Neural progenitor cell (in vitro differentiated cells): ENCODE results near the gene ZNF415. TPM values are rescaled to one million over a fixed set of nuclear protein-coding genes. Genes with fewer than 3 reads are reported as not detected.

Source experiments
- DNase-seq: peaks from one replicate; pipeline ENCODE4 v3.0.0-alpha.2; 2016; ENCODE audit warnings: low spot score
- H2AFZ ChIP-seq: fragments of 200-600 bp; sonication (generic); replicated peaks from 2 replicates; pipeline ENCODE4 v1.6.1; 2016; ENCODE audit warnings: antibody characterized with exemption
- H3F3A ChIP-seq: fragments of 200-600 bp; sonication (generic); 2 replicates; pipeline ENCODE4 v1.6.1; 2016; ENCODE audit warnings: antibody characterized with exemption, low read depth
- H3K27ac ChIP-seq: fragments of 200-600 bp; sonication (generic); 2 replicates; pipeline ENCODE4 v1.5.1; 2016; ENCODE audit warnings: mild to moderate bottlenecking
- H3K27me3 ChIP-seq: fragments of 200-600 bp; sonication (generic); 2 replicates; pipeline ENCODE4 v1.6.1; 2016; ENCODE audit warnings: mild to moderate bottlenecking, moderate library complexity
- H3K36me3 ChIP-seq: fragments of 200-600 bp; sonication (generic); 2 replicates; pipeline ENCODE4 v1.5.1; 2016
- H3K4me1 ChIP-seq: fragments of 200-600 bp; sonication (generic); 2 replicates; pipeline ENCODE4 v1.6.1; 2016; ENCODE audit warnings: mixed run types
- H3K4me2 ChIP-seq: fragments of 200-600 bp; sonication (generic); 2 replicates; pipeline ENCODE4 v1.6.1; 2016
- H3K4me3 ChIP-seq: fragments of 200-600 bp; sonication (generic); 2 replicates; pipeline ENCODE4 v1.5.1; 2016
- H3K79me2 ChIP-seq: fragments of 200-600 bp; sonication (generic); 2 replicates; pipeline ENCODE4 v1.6.1; 2016; ENCODE audit warnings: low read depth
- H3K9ac ChIP-seq: fragments of 200-600 bp; sonication (generic); 2 replicates; pipeline ENCODE4 v1.6.1; 2016
- H3K9me3 ChIP-seq: fragments of 200-600 bp; sonication (generic); 2 replicates; pipeline ENCODE4 v1.5.1; 2016; ENCODE audit warnings: low read depth
- H4K20me1 ChIP-seq: fragments of 200-600 bp; sonication (generic); 2 replicates; pipeline ENCODE4 v1.6.1; 2016; ENCODE audit warnings: low read depth
- H3K27ac Mint-ChIP-seq: 3 replicates; pipeline ENCODE4 v1.8.0; 2021; ENCODE audit warnings: mixed read lengths
- H3K27me3 Mint-ChIP-seq: 2 replicates; pipeline ENCODE4 v1.8.0; 2022; ENCODE audit warnings: low read depth, mild to moderate bottlenecking, inconsistent platforms, moderate library complexity, mixed read lengths; ENCODE audit not compliant: insufficient read depth
- H3K36me3 Mint-ChIP-seq: 3 replicates; pipeline ENCODE4 v1.8.0; 2021; ENCODE audit warnings: mixed read lengths
- H3K4me1 Mint-ChIP-seq: 3 replicates; pipeline ENCODE4 v1.8.0; 2021; ENCODE audit warnings: mixed read lengths
- H3K4me3 Mint-ChIP-seq: 3 replicates; pipeline ENCODE4 v1.8.0; 2021; ENCODE audit warnings: mild to moderate bottlenecking, moderate library complexity, mixed read lengths
- H3K9me3 Mint-ChIP-seq: 3 replicates; pipeline ENCODE4 v1.8.0; 2020; ENCODE audit warnings: mixed read lengths
- CTCF ChIP-seq: fragments of 200-600 bp; sonication (generic); IDR thresholded peaks from 2 replicates; pipeline ENCODE4 v1.5.1; 2017; ENCODE audit warnings: antibody characterized with exemption, mild to moderate bottlenecking
- EZH2 ChIP-seq: fragments of 200-600 bp; sonication (generic); IDR thresholded peaks from 2 replicates; pipeline ENCODE4 v1.6.1; 2017; ENCODE audit warnings: antibody characterized with exemption, mild to moderate bottlenecking, moderate library complexity
- EZH2phosphoT487 ChIP-seq: fragments of 200-600 bp; sonication (generic); IDR thresholded peaks from 2 replicates; pipeline ENCODE4 v1.6.1; 2017; ENCODE audit warnings: antibody characterized with exemption
- total RNA-seq: library from RNA; depleted of rRNA; stranded (reverse); fragments of >200 nt; gene quantifications from 2 replicates; pipeline ENCODE4 v1.2.3, GENCODE V29; 2015; ENCODE audit warnings: low replicate concordance

The ZNF415 gene
- 20.3 and 23.9 TPM in 2 replicates for total RNA-seq

GRCh38 chr19:53132141-53132991, at the start of gene ZNF415:
Gene ZNF415 (minus strand): TSS chr19:53132910. CDS start chr19:53122676, 10,234 bp downstream.
- Mint-ChIP-seq H3K9me3 (peaks cover 43% of the 10 kb centered on the region), H3K4me3 (peak within 1 kb of the TSS; percentile 79), H3K27ac (peak within 1 kb of the TSS; percentile 33), H3K4me1 (peaks cover 5% of the 10 kb centered on the region), H3K36me3 (peaks cover 20% of the 10 kb centered on the region), H3K27me3 (peaks cover 4% of the 10 kb centered on the region)
- H4K20me1 ChIP-seq = peaks cover 4% of the 10 kb centered on the region
- peaks cover 8% of the 10 kb centered on the region for H3F3A ChIP-seq
- no peaks in the 10 kb centered on the region for H3K9me3 ChIP-seq
- no peak within 1 kb of the TSS for H3K9ac ChIP-seq
- H3K4me1 ChIP-seq = peaks cover 23% of the 10 kb centered on the region
- no peak within 1 kb of the TSS for H3K27ac ChIP-seq
- peak within 1 kb of the TSS; percentile 82 for H3K4me2 ChIP-seq
- H3K79me2 ChIP-seq = peaks cover 10% of the 10 kb centered on the region
- DNase-seq = peak; percentile 96
- TF ChIP-seq CTCF (no peak), EZH2phosphoT487 (no peak), EZH2 (no peak)
- H3K36me3 ChIP-seq = no peaks in the 10 kb centered on the region
- H3K27me3 ChIP-seq = no peaks in the 10 kb centered on the region
- H3K4me3 ChIP-seq = peak within 1 kb of the TSS; percentile 55
- H2AFZ ChIP-seq = peak within 1 kb of the TSS; percentile 92

GRCh38 chr19:53182202-53182601, 49.5 kb upstream of the ZNF415 start:
- Mint-ChIP-seq H3K4me3 (no peak overlapping the region), H3K9me3 (peaks cover 41% of the 10 kb centered on the region), H3K27me3 (no peaks in the 10 kb centered on the region), H3K27ac (no peak overlapping the region), H3K36me3 (peaks cover 11% of the 10 kb centered on the region), H3K4me1 (no peaks in the 10 kb centered on the region)
- H3K27me3 ChIP-seq = no peaks in the 10 kb centered on the region
- H3K27ac ChIP-seq = no peak overlapping the region
- H3K9ac ChIP-seq = no peak overlapping the region
- TF ChIP-seq CTCF (no peak), EZH2phosphoT487 (no peak), EZH2 (no peak)
- no peaks in the 10 kb centered on the region for H3F3A ChIP-seq
- no peaks in the 10 kb centered on the region for H3K4me1 ChIP-seq
- H3K36me3 ChIP-seq = peaks cover 7% of the 10 kb centered on the region
- no peak overlapping the region for H2AFZ ChIP-seq
- no peak overlapping the region for H3K4me3 ChIP-seq
- no peak for DNase-seq
- no peaks in the 10 kb centered on the region for H4K20me1 ChIP-seq
- no peaks in the 10 kb centered on the region for H3K79me2 ChIP-seq
- H3K9me3 ChIP-seq = no peaks in the 10 kb centered on the region
- H3K4me2 ChIP-seq = no peak overlapping the region

- H3K9me3 ChIP-seq = no peaks in the 10 kb centered on the region
- H3K79me2 ChIP-seq = no peaks in the 10 kb centered on the region
- H2AFZ ChIP-seq = no peak overlapping the region
- H3K4me1 ChIP-seq = no peaks in the 10 kb centered on the region
- no peaks in the 10 kb centered on the region for H4K20me1 ChIP-seq
- no peak overlapping the region for H3K4me2 ChIP-seq
- H3K27ac ChIP-seq = no peak overlapping the region
- no peak overlapping the region for H3K27ac Mint-ChIP-seq
- H3K36me3 ChIP-seq = peaks cover 7% of the 10 kb centered on the region
- H3K36me3 Mint-ChIP-seq = peaks cover 8% of the 10 kb centered on the region
- peaks cover 46% of the 10 kb centered on the region for H3K9me3 Mint-ChIP-seq
- DNase-seq = no peak
- H3K4me3 ChIP-seq = no peak overlapping the region
- no peak overlapping the region for H3K4me3 Mint-ChIP-seq
- H3K27me3 ChIP-seq = no peaks in the 10 kb centered on the region
- no peaks in the 10 kb centered on the region for H3F3A ChIP-seq
- TF ChIP-seq EZH2 (no peak), EZH2phosphoT487 (no peak), CTCF (no peak)
- no peak overlapping the region for H3K9ac ChIP-seq
- H3K27me3 Mint-ChIP-seq = no peaks in the 10 kb centered on the region
- H3K4me1 Mint-ChIP-seq = no peaks in the 10 kb centered on the region
Measured at GRCh38 chr19:53177986-53178385, 45.3 kb upstream of the ZNF415 start.
